ENCODE results near the gene GPRC5C. TPM values are rescaled to one million over a fixed set of nuclear protein-coding genes. Genes with fewer than 3 reads are reported as not detected.
"Not testable (repeated sequence)": the region's sequence is repeated elsewhere in the genome, so short reads cannot be mapped to it uniquely, and the experiment has no call there.

The GPRC5C gene
- total RNA-seq, 1 experiment from 2014 or later: 63.4 TPM

DNA sequence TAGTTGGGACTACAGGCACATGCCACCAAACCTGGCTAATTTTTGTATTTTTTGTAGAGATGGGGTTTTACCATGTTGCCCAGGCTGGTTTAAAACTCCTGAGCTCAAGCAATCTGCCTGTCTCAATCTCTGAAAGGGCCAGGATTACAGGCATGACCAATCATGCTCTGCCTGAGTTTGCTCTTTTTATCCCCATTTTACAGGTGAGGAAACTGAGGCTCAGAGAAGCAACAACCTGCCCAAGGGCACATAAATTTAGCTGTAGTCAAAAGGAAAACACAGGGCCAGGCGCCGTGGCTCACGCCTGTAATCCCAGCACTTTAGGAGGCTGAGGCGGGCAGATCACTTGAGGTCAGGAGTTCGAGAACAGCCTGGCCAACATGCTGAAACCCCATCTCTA is 26.6 kb upstream of the GPRC5C start:
- DNase-seq (ENCODE audit: low spot score): not testable (repeated sequence)

DNA sequence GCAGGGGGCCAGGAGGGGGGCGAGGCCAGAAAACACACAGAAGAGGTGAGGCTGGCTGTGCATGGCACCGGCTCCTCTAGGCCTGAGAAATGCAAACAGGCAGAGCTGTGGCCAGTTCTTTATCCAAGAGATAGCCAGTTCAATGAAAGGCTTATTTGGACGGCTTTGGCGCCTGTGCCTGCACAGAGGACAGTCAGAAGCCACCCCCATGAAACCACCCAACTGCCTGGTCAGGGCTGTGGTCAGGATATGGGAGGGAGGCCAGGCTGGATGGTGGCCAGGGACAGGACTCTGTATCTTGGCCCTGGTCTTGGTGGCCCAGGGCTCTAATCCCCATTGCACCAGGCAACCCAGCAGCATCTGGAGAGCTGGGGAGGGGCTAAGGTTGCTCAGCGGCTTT is 24.5 kb upstream of the GPRC5C start:
- DNase-seq (ENCODE audit: low spot score): peak; percentile 47

DNA sequence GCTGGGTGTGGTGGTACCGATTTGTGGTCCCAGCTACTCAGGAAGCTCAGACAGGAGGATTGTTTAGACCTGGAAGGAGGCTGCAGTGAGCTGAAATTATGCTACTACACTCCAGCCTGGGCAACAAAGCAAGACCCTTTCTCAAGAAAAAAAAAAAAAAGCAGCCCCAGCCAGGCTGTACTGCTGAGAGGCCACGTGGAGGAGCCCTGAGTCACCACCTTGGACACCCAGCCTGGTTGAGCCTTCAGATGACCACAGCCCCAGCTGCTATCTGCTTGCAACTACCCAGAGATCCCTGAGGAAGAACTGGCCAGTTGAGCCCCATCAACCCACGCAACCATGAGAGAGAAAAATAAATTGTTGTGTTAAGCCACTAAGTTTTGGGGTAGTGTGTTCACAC is 23.6 kb upstream of the GPRC5C start:
- peak; percentile 80 for DNase-seq (ENCODE audit: low spot score)

DNA sequence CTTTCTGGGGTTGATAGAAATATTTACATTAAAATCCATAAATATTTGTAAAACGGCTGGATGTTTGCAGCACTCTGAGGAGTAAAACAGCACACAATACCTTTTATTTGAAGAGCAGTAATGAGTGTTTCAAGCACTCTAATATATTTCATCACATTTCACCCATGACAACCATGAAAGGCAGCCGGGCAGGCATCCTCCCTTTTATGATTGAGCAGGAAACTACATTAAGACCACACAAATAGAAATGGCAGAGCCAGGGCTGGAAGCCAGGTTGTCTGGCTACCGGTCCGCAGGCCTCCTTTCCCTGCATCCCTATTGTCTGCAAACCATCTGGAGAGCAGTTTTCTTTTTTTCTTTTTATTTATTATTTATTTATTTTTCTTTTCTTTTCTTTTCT is 23.1 kb upstream of the GPRC5C start:
- peak; percentile 67 for DNase-seq (ENCODE audit: low spot score)

DNA sequence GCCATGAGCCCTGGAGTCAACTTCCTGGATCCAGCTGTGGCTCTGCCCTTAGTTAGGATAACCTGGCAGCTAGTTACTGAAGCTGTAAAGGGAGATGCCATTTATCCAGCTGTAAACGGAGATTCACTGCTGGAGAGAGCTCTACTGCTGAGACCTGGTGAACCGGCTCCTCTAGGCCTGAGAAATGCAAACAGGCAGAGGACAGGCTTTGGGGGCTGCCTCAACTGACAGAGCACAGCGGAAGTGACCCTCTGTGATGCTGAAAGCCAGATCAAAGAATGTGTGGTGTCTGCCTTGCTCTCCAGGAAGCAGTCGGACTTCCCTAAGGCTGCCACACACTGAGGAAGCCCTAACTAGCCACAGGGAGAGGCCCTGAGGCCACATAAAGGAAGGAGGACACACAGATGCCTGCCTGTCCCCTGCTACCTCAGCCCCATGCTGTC is 21.9 kb upstream of the GPRC5C start:
- no peak for DNase-seq (ENCODE audit: low spot score)

DNA sequence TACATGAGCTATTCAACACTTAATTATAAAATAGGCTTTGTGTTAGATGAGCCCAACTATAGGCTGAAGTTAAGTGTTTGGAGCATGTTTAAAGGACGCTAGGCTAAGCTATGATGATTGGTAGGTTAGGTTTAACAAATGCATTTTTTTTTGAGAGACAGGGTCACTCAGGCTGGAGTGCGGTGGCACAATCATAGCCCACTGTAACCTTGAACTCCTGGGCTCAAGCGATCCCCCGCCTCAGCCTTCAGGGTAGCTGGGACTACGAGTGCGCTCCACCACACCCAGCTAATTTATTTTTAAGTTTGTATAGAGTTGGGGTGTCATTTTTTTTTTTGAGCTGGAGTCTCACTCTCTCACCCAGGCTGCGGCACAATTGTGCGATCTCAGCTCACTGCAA is 19.3 kb upstream of the GPRC5C start:
- no peak for DNase-seq (ENCODE audit: low spot score)

DNA sequence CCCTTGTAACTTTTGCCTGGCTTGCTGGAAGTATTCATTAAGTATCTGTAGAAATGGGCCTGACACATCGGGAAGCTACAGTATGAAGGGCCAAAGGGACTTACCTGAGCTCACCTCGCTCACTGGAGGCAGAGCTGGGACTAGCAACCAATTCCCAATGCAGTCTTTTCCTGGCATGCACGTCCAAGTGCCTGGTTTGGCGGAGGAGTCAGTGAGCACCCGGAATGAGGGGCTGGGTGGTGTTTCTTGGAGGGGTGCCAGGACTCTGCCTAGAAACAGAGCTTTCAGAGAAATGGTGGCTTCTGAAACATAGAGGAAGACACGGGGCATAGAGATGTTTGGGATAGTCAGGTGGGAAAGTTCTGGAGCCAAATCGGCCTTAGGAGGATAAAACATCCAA is 18.4 kb upstream of the GPRC5C start:
- DNase-seq (ENCODE audit: low spot score): no peak

DNA sequence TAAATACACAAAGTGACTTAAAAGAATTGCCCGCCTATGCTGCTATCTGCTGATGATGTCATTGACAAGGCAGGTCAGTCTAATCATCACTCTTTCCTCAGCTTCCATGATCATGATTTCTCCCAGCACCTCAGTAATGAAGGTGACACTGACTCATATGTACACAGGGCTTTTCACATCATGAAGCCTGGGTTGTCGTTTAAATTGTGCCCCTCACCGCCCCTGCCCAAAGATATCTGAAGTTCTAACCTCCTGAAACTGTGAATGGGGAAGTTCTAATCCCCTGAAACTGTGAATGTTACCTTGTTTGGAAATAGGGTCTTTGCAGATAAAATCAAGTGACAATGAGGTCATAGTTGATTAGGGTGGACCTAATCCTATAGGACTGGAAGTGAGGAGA is 17.4 kb upstream of the GPRC5C start:
- no peak for DNase-seq (ENCODE audit: low spot score)

DNA sequence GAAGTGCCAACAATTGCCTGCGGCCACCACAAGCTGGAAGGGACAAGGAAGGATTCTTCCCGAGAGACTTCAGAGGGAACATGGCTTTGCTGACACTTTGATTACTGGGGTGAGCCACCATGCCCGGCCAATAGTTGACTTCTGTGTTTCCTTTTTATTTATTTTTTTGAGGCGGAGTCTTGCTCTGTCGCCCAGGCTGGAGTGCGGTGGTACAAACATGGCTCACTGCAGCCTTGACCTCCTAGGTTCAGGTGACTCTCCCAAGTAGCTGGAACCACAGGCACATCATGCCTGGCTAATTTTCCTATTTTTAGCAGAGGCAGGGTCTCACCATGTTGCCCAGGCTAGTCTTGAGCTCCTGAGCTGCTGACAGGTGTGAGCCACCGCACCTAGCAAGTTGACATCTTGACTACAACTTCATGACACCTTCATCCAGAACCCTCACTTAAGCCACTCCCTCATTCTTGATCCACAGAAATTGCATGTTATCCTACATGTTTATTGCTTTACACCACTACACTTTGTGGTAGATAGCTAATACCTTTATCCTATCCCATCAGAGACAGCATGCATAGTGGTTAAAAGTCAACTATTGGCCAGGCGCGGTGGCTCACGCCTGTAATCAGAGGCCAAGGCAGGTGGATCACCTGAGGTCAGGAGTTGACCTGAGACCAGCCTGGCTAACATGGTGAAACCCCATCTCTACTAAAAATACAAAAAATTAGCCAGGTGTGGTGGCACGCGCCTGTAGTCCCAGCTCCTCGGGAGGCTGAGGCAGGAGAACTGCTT is 16.1 kb upstream of the GPRC5C start:
- DNase-seq (ENCODE audit: low spot score): no peak

DNA sequence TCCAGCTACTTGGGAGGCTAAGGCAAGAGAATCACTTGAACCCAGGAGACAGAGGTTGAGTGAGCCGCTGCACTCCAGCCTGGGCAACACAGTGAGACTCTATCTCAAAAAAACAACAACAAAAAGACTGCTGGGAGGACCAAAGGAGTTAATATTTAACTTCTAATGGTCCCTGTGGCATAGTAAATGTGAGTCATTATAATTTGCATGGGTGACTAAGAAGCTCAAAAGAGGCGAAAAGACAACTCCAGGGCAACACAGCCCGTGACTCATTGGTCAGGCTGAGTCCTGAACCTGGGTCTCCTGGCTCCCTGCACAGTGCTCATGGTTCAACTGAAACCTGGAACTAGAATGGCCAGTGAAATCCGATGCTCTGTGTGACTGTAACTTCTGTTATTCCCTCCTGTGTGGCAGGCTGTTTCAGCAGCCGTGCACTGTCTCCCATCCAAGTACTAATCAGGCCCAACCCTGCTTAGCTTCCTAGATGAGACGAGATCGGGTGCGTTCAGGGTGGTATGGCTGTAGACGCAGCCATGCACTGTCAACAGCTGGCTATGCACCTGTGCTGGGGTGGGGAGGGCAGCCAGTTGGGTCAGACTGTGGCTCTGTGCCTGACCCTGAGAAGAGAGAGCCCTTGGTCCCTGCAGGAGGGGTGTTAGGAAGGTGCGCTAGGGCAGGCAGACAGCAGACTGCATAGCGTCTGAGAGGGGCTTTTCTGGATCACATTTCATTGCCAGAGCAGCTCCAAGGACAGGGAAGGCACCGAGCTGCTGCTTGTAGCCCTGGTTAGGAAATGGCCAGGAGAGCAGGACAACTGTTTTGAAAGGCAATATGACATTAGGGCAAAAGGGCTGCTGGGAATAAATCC is 14.5 kb upstream of the GPRC5C start:
- DNase-seq (ENCODE audit: low spot score): peak; percentile 54

DNA sequence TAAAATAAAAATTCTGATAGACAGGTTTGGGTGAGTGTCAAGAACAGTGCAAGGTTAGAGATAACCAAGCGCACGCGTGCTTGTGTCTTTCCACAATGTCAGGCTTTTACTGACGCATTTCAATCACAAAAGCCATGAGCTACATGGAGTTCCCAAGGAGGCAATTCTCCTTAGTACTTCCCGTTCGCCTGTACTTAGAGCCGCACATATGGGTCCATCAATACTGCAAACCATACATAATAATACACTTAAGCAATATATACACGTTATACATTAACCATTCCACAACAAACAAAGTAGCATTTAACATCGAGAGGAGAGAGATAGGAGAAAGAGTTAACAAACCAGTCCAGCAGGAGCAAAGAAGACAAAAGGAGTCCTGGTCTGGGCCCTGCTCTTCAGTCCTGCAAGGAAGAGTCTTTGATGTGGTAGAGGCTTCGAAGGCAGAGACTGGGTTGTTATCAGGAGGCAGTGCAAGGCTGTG is 11.9 kb upstream of the GPRC5C start:
- DNase-seq (ENCODE audit: low spot score): no peak

DNA sequence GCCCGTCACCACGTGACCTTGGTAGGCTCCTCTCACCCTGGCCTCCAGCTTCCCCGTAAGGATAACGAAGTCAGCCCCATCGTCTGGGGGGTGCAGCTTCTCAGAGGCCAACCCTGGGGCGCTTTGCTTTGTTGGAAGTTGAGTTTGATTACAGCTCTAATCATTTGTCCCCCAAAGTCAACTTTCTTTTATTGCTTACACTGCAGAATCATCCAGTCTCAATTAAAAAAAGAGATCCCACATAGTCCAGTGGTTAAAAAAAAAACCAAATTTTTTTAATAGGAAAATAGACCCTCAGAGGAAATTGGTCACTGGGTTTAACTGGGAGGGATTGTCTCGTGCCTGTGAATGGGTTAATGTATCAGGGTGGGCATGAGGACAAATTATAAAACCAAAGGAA is 7.8 kb upstream of the GPRC5C start:
- DNase-seq (ENCODE audit: low spot score): no peak

DNA sequence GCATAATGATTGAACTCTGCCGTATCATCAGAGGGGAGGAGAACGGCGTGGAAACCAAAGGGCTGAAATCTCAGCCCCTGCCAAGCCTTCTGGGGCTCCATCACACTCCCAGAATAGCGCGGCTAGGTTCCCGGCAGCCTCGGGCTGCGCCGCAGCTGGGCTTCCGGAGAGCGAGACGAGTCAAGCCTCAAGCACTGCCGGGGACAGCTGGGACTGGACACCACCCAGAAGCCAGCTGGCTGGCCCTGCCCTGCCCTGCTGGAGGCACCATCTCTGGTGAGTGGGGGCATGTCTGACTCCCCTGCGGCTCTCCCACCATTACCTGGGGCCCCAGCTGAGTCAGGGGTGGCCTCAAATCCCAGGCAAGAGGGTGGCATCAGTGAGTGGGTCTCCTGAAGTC is 7.2 kb upstream of the GPRC5C start:
- no peak for DNase-seq (ENCODE audit: low spot score)

DNA sequence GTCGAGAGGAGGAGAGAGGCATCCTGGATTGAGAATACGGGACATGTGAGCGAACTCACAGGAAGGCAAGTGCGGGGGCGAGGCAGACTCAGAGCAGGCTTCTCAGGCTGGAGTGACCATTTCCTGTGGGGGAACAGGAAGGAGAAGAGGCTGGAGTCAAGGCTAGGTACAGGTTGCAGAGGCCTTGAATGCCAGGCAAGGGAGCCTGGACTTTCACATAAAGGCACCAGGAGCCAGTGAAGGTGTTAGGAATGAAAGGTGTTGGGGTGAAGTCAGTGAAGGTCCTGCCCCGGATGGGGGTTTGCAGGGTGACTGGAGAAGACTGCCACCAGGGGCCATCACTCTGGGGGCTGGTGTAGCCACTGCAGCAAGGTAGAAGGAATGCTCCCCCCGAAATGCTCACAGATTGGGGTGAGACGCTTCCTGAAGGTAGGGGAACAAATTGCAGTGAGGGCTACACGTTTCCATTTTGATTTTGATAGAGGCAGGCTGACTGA is 5.3 kb upstream of the GPRC5C start:
- DNase-seq (ENCODE audit: low spot score): no peak

DNA sequence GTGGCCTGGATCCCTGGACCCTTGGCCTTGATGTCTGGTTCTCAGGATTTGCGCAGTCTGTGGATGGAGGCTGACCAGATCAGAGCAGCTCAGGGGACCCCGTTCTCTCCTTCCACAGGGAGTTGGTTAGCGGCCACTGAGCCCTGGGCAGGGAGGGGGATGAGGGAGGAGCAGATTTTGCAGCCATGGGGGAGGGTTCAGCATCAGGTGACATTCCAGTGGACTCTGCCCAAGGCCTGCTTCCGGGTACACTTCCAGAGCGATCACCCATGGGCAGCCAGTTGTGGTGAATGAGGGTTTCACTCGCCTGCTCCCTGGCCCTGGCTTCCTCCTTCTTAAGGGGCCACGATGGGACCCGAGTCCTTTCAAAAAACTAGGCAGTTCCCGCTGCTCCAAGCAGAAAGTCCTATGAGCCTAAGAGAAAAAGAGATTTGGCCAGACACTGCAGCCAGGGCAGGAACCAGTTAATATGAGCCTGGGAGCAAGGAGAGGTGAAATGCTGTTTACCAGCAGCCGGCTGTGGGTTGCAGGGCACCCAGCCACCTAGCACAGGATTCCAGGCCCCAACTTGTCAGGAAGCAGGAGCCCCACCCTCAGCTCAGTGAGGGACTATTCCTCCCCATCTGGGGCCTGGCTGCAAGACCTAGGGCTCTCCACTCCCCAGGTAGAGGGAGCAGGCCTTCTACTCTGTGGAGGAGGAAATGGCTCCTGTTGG is 4.7 kb upstream of the GPRC5C start:
- peak; percentile 51 for DNase-seq (ENCODE audit: low spot score)

DNA sequence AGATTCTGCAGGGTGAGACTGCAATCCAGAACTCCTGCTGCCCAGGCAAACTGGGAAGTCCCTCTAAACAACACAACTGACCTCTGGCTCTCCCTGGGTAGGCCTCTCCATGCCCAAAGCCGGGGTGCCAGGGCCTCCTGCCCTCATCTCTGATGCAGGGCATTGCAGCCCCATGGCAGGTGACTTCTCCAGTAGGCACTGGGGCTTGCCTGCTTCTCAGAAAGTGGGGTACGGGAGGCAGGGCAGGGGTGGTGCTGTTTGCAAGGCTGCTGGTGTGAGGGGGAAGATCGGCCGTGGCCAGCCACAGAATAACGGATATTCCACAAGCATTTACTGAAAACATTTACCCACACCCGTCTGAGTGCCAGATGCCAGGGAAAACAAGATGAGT is 4.1 kb upstream of the GPRC5C start:
- no peak for DNase-seq (ENCODE audit: low spot score)

DNA sequence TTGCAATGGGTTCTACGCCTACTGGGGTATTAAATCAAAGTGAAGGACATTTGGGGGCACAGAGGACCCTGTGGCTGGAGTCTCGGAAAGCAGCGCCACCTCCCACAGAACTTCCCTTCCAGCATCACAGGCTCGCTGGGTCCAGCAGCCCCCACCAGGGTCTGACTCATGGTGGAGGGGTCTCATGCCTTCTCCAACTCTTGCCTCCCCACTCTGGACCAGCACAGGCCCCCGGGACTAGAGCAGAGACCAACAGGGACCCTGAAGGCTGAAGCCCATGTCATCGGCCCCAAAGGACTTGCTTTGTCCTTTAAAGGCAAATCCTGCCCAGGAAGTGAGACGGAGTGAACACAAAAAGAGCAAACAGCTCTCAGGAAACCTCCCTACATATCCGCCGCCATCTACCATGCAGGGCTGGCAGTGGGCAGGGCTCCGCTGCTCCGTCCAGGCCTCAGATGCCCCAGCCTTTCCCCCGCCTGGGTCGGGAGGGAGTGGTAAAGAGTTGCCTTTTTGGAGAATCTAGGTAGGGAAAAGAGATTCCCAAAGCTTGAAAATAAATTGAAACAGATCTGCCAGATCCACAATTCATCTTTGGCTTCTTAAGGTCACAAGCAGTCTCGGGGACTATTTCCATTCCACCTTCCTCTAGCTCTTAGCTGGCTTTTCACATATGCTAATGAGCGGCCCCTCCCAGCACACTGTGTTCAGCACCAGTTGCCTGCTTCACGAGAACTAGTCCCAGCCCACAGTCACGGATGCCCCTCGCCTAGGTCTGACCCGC is 2.1 kb upstream of the GPRC5C start:
- DNase-seq (ENCODE audit: low spot score): peak; percentile 55

DNA sequence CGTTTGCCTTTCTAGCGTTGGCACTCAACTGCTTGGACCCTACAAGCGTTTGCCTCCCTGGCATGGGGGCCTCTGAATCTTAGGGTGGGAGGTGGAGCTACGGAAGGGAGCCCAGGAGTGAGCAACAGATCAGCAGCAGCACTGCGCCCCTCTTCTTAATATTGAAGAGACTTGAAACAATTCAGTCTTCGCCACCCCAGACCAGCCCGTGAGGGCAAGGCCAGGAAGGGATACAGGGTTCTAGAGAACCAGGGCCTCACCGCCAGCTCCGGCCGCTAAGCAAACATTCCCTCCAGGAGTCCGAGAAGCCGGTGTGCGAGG is 1.5 kb upstream of the GPRC5C start:
- DNase-seq (ENCODE audit: low spot score): no peak

DNA sequence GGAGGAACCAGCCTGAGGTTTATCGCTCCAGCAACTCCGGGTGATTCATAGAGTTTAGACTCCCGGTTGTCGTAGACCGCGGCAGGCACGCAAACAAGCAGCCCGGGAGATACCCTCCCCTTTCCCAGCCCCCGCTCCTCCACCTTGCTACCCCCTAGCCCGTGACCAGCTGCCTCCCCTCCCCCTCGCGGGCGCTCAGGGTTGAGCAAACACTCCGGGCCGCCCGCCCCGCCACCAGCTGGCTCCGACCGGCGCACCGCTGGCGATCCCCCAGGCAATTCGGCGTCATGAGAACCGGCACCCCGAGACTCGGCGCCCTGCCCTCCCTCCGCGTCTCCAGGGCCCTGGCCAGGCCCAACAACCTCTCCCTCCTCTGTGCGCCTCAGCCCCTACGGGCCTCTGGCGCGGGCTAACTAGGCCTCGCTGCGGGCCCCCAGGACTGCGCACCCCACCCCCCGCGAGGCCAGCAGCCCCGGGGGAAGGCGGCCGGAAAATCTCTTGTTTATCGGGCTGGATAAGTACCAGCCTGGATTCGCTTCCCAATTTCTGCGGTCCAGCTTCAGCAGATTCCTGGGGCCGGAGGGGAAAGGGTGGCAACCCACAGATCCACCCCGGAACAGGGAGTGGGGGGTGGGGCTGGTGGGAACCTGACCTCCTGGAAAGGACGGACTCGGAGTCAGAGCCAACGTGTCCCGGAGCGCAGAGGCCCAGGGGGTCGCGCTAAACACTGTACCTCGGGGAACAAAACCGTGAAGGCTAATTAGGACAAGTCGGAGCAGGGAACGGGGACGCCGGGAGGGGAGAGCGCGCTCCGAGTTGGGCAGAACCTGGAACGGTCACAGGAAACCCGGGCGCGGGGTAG is 951 bp upstream of the GPRC5C start:
- DNase-seq (ENCODE audit: low spot score): peak; percentile 99

DNA sequence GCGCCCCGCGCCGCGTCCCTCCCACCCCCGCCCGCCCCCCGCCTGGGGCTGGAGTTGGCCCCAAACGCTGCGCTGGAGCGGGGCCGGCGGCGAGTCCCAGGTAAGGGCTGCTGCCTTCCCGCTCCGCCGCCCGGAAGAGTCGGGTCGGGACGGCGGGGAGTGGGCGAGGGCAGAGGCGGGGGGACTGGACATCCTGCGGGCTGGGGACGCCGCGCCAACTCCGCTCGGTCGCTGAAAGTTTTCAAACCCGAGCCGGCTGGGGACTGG is 469 bp downstream of the GPRC5C start:
- DNase-seq (ENCODE audit: low spot score): no peak
